OCI-LY1 (cell line): ENCODE measurements around the gene NPIPB2.

Experiments used
- H2AFZ ChIP-seq: fragments of 200-600 bp; sonication (generic), shearing (Covaris generic); 2 replicates; pipeline ENCODE4 v1.6.0; 2014; ENCODE audit warnings: antibody characterized with exemption, mild to moderate bottlenecking, low read length
- H3F3A ChIP-seq: fragments of 200-600 bp; sonication (generic), shearing (Covaris generic); 2 replicates; pipeline ENCODE4 v1.6.0; 2014; ENCODE audit warnings: mild to moderate bottlenecking, antibody characterized with exemption, low read length, moderate library complexity; ENCODE audit not compliant: insufficient read depth
- H3K27ac ChIP-seq: fragments of 200-600 bp; sonication (generic); 2 replicates; pipeline ENCODE4 v1.5.1; 2014; ENCODE audit warnings: low read length, mixed run types, mild to moderate bottlenecking, low read depth; ENCODE audit not compliant: poor library complexity, severe bottlenecking
- H3K27me3 ChIP-seq: fragments of 200-600 bp; sonication (generic); 2 replicates; pipeline ENCODE4 v1.6.0; 2014; ENCODE audit warnings: antibody characterized with exemption, mild to moderate bottlenecking, low read length, moderate library complexity; ENCODE audit not compliant: insufficient read depth
- H3K36me3 ChIP-seq: fragments of 200-600 bp; sonication (generic); 2 replicates; pipeline ENCODE4 v1.6.1; 2014; ENCODE audit warnings: mild to moderate bottlenecking, antibody characterized with exemption, low read length, moderate library complexity, mixed read lengths; ENCODE audit not compliant: insufficient read depth
- H3K4me1 ChIP-seq: fragments of 200-600 bp; sonication (generic); 2 replicates; pipeline ENCODE4 v1.5.1; 2014; ENCODE audit warnings: mild to moderate bottlenecking, low read length, moderate library complexity; ENCODE audit not compliant: insufficient read depth, severe bottlenecking
- H3K4me2 ChIP-seq: fragments of 200-600 bp; sonication (generic), shearing (Covaris generic); 2 replicates; pipeline ENCODE4 v1.6.1; 2014; ENCODE audit warnings: low read length
- H3K4me3 ChIP-seq: fragments of 200-600 bp; sonication (generic); 2 replicates; pipeline ENCODE4 v1.5.1; 2014; ENCODE audit warnings: low read length, low read depth, mild to moderate bottlenecking, mixed read lengths; ENCODE audit not compliant: poor library complexity, severe bottlenecking
- H3K79me2 ChIP-seq: fragments of 200-600 bp; shearing (Covaris generic); 2 replicates; pipeline ENCODE4 v1.6.1; 2016; ENCODE audit warnings: mixed run types, low read length, mixed read lengths; ENCODE audit not compliant: insufficient read depth
- H3K9ac ChIP-seq: fragments of 200-600 bp; sonication (generic), shearing (Covaris generic); 2 replicates; pipeline ENCODE4 v1.6.1; 2014; ENCODE audit warnings: mild to moderate bottlenecking, low read length, mixed read lengths
- H3K9me2 ChIP-seq: fragments of 200-600 bp; sonication (generic), shearing (Covaris generic); 2 replicates; pipeline ENCODE4 v1.6.1; 2014; ENCODE audit warnings: low read depth, mild to moderate bottlenecking, low read length, mixed read lengths
- H3K9me3 ChIP-seq: fragments of 200-600 bp; shearing (Covaris generic); 2 replicates; pipeline ENCODE4 v1.6.1; 2014; ENCODE audit warnings: low read length, mixed read lengths
- H4K20me1 ChIP-seq: fragments of 200-600 bp; sonication (generic), shearing (Covaris generic); 2 replicates; pipeline ENCODE4 v1.6.0; 2016; ENCODE audit warnings: mild to moderate bottlenecking, low read length; ENCODE audit not compliant: insufficient read depth
- CTCF ChIP-seq: fragments of 200-600 bp; sonication (generic), shearing (Covaris generic); IDR thresholded peaks from 2 replicates; pipeline ENCODE4 v1.5.1; 2017; ENCODE audit warnings: mild to moderate bottlenecking, antibody characterized with exemption, low read length, moderate library complexity, mixed read lengths
- EZH2 ChIP-seq: fragments of 200-600 bp; sonication (generic), shearing (Covaris generic); IDR thresholded peaks from 2 replicates; pipeline ENCODE4 v1.8.0; 2017; ENCODE audit warnings: borderline replicate concordance, mixed run types, mild to moderate bottlenecking, antibody characterized with exemption, low read length, moderate library complexity, mixed read lengths

NPIPB2 gene

GRCh38 chr16:11903906-11904305, 37.9 kb downstream of the NPIPB2 start:
- peaks cover 7% of the 10 kb centered on the region for H4K20me1 ChIP-seq
- H3K4me3 ChIP-seq: no peak overlapping the region
- no peaks in the 10 kb centered on the region for H3K9me3 ChIP-seq
- no peak overlapping the region for H3K27ac ChIP-seq
- no peak overlapping the region for H3K9ac ChIP-seq
- peaks cover 93% of the 10 kb centered on the region for H3K79me2 ChIP-seq
- H3K4me2 ChIP-seq: no peak overlapping the region
- H3K36me3 ChIP-seq: peaks cover 52% of the 10 kb centered on the region
- H2AFZ ChIP-seq: no peak overlapping the region
- H3F3A ChIP-seq: no peaks in the 10 kb centered on the region; the same call in 1 of the 2 replicates
- H3K9me2 ChIP-seq: no peaks in the 10 kb centered on the region
- TF ChIP-seq CTCF: no peak
- TF ChIP-seq EZH2: no peak
- no peaks in the 10 kb centered on the region for H3K27me3 ChIP-seq
- H3K4me1 ChIP-seq: peaks cover 23% of the 10 kb centered on the region

GRCh38 chr16:11901091-11901490, 40.8 kb downstream of the NPIPB2 start:
- no peak overlapping the region for H2AFZ ChIP-seq
- H3F3A ChIP-seq: no peaks in the 10 kb centered on the region
- no peak overlapping the region for H3K4me3 ChIP-seq
- H3K4me1 ChIP-seq: peaks cover 8% of the 10 kb centered on the region
- H3K27ac ChIP-seq: no peak overlapping the region
- H3K79me2 ChIP-seq: peaks cover 91% of the 10 kb centered on the region
- no peaks in the 10 kb centered on the region for H3K27me3 ChIP-seq
- peaks cover 49% of the 10 kb centered on the region for H3K36me3 ChIP-seq
- no peaks in the 10 kb centered on the region for H3K9me3 ChIP-seq
- no peak for TF ChIP-seq CTCF
- TF ChIP-seq EZH2: no peak
- no peak overlapping the region for H3K9ac ChIP-seq
- no peaks in the 10 kb centered on the region for H3K9me2 ChIP-seq
- H3K4me2 ChIP-seq: no peak overlapping the region
- peaks cover 6% of the 10 kb centered on the region; the same call in 1 of the 2 replicates for H4K20me1 ChIP-seq

GRCh38 chr16:11896486-11897176, 45.2 kb downstream of the NPIPB2 start:
- Histone ChIP-seq H3K27ac (no peak overlapping the region), H3K9me2 (no peaks in the 10 kb centered on the region), H3K79me2 (peaks cover 54% of the 10 kb centered on the region), H3K4me2 (no peak overlapping the region), H4K20me1 (peaks cover 6% of the 10 kb centered on the region; the same call in 1 of the 2 replicates), H3K4me1 (peaks cover 5% of the 10 kb centered on the region), H3K4me3 (no peak overlapping the region), H3K9ac (no peak overlapping the region), H3F3A (0 out of 2 replicates have a peak, but pooled peaks cover 2% of the 10 kb centered on the region), H3K27me3 (no peaks in the 10 kb centered on the region), H3K36me3 (peaks cover 66% of the 10 kb centered on the region), H3K9me3 (no peaks in the 10 kb centered on the region), H2AFZ (no peak overlapping the region)
- TF ChIP-seq CTCF (no peak), EZH2 (no peak)
